GM12878 (cell line): Measurements from ENCODE around the gene DAPK2. TPM values are rescaled to one million over a fixed set of nuclear protein-coding genes. Genes with fewer than 3 reads are reported as not detected.

Experiments used
- ATAC-seq: fragments of 200-7000 bp; cut with Tn5 transposase; 3 replicates; pipeline ENCODE4 v1.9.1; 2020; ENCODE audit warnings: mild to moderate bottlenecking, moderate library complexity
- BruUV-seq: library from RNA; stranded (reverse); fragments of 400-500 nt; replicated peaks from 2 replicates; lab custom pipeline; 2021; lab: Mats Ljungman, UMichigan
- CTCF ChIA-PET: fragments of 300-600 bp; sonication (Branson Sonifier 250); formaldehyde crosslinking; extraction: SDS; loops from one replicate; lab custom pipeline; 2021; ENCODE audit warnings: inconsistent platforms; lab: Yijun Ruan, JAX
- POLR2A ChIA-PET: fragments of 350-600 bp; formaldehyde crosslinking; extraction: SDS; loops from one replicate; lab custom pipeline; 2021; ENCODE audit warnings: inconsistent platforms; lab: Charles Lee
- RAD21 ChIA-PET: fragments of 300-600 bp; sonication (Branson Sonifier 250); formaldehyde crosslinking; loops from one replicate; lab custom pipeline; 2023; ENCODE audit warnings: antibody characterized with exemption; ENCODE audit not compliant: unreplicated experiment; lab: Charles Lee
- SMC1A ChIA-PET: fragments of 300-600 bp; sonication (Branson Sonifier 250); formaldehyde crosslinking; loops from one replicate; lab custom pipeline; 2023; ENCODE audit not compliant: unreplicated experiment, uncharacterized antibody; lab: Charles Lee
- DNase-seq: peaks from one replicate; pipeline ENCODE4 v3.0.0-alpha.2; 2011; ENCODE audit warnings: low read depth, low spot score
- FAIRE-seq: peaks from 3 replicates; lab custom pipeline; 2011; peaks lifted over from hg19 to GRCh38; lab: Jason Lieb, UNC
- H2AFZ ChIP-seq: 2 replicates; pipeline ENCODE4 v1.6.0; 2011; ENCODE audit warnings: low read depth, low read length, control low read depth; ENCODE audit not compliant: control insufficient read depth
- H3K27ac ChIP-seq: 2 replicates; pipeline ENCODE4 v1.5.1; 2011; ENCODE audit warnings: control low read depth; ENCODE audit not compliant: control insufficient read depth, insufficient read depth
- H3K27me3 ChIP-seq, 2 experiments: replicated peaks in 1 of 2; 2 replicates each; pipeline versions ENCODE4 v1.6.0 to v1.6.1; 2011; ENCODE audit warnings: low read length in 1 of 2; ENCODE audit not compliant: control insufficient read depth in 2 of 2, insufficient read depth in 2 of 2
- H3K36me3 ChIP-seq, 2 experiments: 2 replicates each; pipeline ENCODE4 v1.5.1; 2011; ENCODE audit warnings: low read length in 1 of 2; ENCODE audit not compliant: control insufficient read depth in 2 of 2, insufficient read depth in 2 of 2
- H3K4me1 ChIP-seq: 2 replicates; pipeline ENCODE4 v1.6.1; 2011; ENCODE audit warnings: mild to moderate bottlenecking, low read length, moderate library complexity, mixed read lengths; ENCODE audit not compliant: control insufficient read depth, insufficient read depth
- H3K4me2 ChIP-seq: 2 replicates; pipeline ENCODE4 v1.6.0; 2011; ENCODE audit warnings: control low read depth; ENCODE audit not compliant: control insufficient read depth, insufficient read depth
- H3K4me3 ChIP-seq: fragments of 200-600 bp; sonication (generic); 2 replicates; pipeline ENCODE4 v1.5.1; 2016
- H3K79me2 ChIP-seq: 2 replicates; pipeline ENCODE4 v1.6.0; 2011; ENCODE audit warnings: low read length; ENCODE audit not compliant: control insufficient read depth, insufficient read depth
- H3K9ac ChIP-seq: 2 replicates; pipeline ENCODE4 v1.8.0; 2011; ENCODE audit warnings: low read length, control low read depth, mixed read lengths; ENCODE audit not compliant: control insufficient read depth, insufficient read depth
- H3K9me3 ChIP-seq: replicated peaks from 3 replicates; pipeline ENCODE4 v1.5.1; 2011; ENCODE audit warnings: mild to moderate bottlenecking, low read length; ENCODE audit not compliant: control insufficient read depth, insufficient read depth
- H4K20me1 ChIP-seq: 2 replicates; pipeline ENCODE4 v1.6.0; 2011; ENCODE audit not compliant: control insufficient read depth, insufficient read depth
- BCLAF1 ChIP-seq: fragments of 450-650 bp; IDR thresholded peaks from 2 replicates; pipeline ENCODE4 v1.6.1; 2017; ENCODE audit warnings: antibody characterized with exemption, mild to moderate bottlenecking, moderate library complexity
- BHLHE40 ChIP-seq, 2 experiments: fragments of 450-650 bp in 1 of 2; IDR thresholded peaks; 2 replicates each; pipeline ENCODE4 v1.6.1; 2011 to 2017; ENCODE audit warnings: low read depth in 2 of 2, borderline replicate concordance in 1 of 2, improper control_type of control experiment in 1 of 2, low read length in 1 of 2, mild to moderate bottlenecking in 1 of 2
- CBX5 ChIP-seq: sonication (generic); IDR thresholded peaks from 2 replicates; pipeline ENCODE4 v1.6.1; 2016; ENCODE audit warnings: low read depth, moderate library complexity, mild to moderate bottlenecking, inconsistent platforms
- CHD1 ChIP-seq: IDR thresholded peaks from 2 replicates; pipeline ENCODE4 v1.6.1; 2012; ENCODE audit warnings: low read depth, low read length, improper control_type of control experiment
- EP300 ChIP-seq, 2 experiments: fragments of 150-350 bp in 1 of 2; IDR thresholded peaks; 2 replicates each; pipeline ENCODE4 v1.6.1; 2011 to 2012; ENCODE audit warnings: low read depth in 2 of 2, low read length in 2 of 2, borderline replicate concordance in 1 of 2, improper control_type of control experiment in 1 of 2, inconsistent platforms in 1 of 2; ENCODE audit not compliant: control insufficient read depth in 1 of 2
- HCFC1 ChIP-seq: fragments of 150-350 bp; IDR thresholded peaks from 2 replicates; pipeline ENCODE4 v1.6.1; 2014; ENCODE audit warnings: low read length
- JUNB ChIP-seq: IDR thresholded peaks from 2 replicates; pipeline ENCODE4 v1.6.1; 2016; ENCODE audit warnings: antibody characterized with exemption, mild to moderate bottlenecking
- MXI1 ChIP-seq: fragments of 150-350 bp; IDR thresholded peaks from 2 replicates; pipeline ENCODE4 v1.6.1; 2011; ENCODE audit warnings: low read depth, mild to moderate bottlenecking, inconsistent platforms, low read length, improper control_type of control experiment
- NRF1 ChIP-seq: conservative IDR thresholded peaks from 2 replicates; pipeline ENCODE4 v1.6.1; 2011; ENCODE audit warnings: mild to moderate bottlenecking, low read depth, low read length, improper control_type of control experiment
- PAX8 ChIP-seq: fragments of 450-650 bp; IDR thresholded peaks from 2 replicates; pipeline ENCODE4 v1.6.1; 2017; ENCODE audit warnings: mild to moderate bottlenecking, moderate library complexity
- SMC3 ChIP-seq: IDR thresholded peaks from 2 replicates; pipeline ENCODE4 v1.6.1; 2011; ENCODE audit warnings: low read length, improper control_type of control experiment, borderline replicate concordance
- SP1 ChIP-seq: IDR thresholded peaks from one replicate; pipeline ENCODE4 v1.6.1; 2011; ENCODE audit warnings: low read depth, low read length
- STAT3 ChIP-seq: IDR thresholded peaks from 2 replicates; pipeline ENCODE4 v1.6.1; 2011; ENCODE audit warnings: low read depth, low read length, improper control_type of control experiment
- TCF3 ChIP-seq: IDR thresholded peaks from 2 replicates; pipeline ENCODE4 v1.6.1; 2012; ENCODE audit warnings: low read depth, mild to moderate bottlenecking, low read length, borderline replicate concordance; ENCODE audit not compliant: insufficient read depth
- USF1 ChIP-seq: IDR thresholded peaks from 2 replicates; pipeline ENCODE4 v1.6.1; 2011; ENCODE audit warnings: borderline replicate concordance, low read depth, mild to moderate bottlenecking, moderate library complexity, mixed read lengths, low read length; ENCODE audit not compliant: insufficient read depth; ENCODE audit errors: extremely low read length
- WGBS: methylation state at CpG from one replicate; pipeline ENCODE4 v1.1.6; 2016; ENCODE audit warnings: low lambda C conversion rate; ENCODE audit not compliant: insufficient replicate concordance, insufficient coverage; ENCODE audit errors: missing lambda C conversion rate; 5-methylcytosine and 5-hydroxymethylcytosine counted together
- in situ Hi-C: fragments of 300-500 bp; cut with MboI; formaldehyde crosslinking; loops from 9 replicates; pipeline ENCODE4 v1.14.3; 2018; ENCODE audit warnings: mixed read lengths
- intact Hi-C: fragments of 100-400 bp; cut with micrococcal nuclease; formaldehyde crosslinking; loops from one replicate; pipeline ENCODE4 v1.14.2; 2022; ENCODE audit not compliant: unreplicated experiment
- polyA plus RNA-seq, 11 experiments: library from polyadenylated mRNA; depleted of rRNA in 4 of 11; unstranded in 6 of 11; stranded (reverse) in 5 of 11; fragments of >200 nt; fragmentation: Nextera tagmentation in 4 of 11; fragmentation: Illumina TruSeq in 1 of 11; extraction: Ambion mirVana in 4 of 11; extraction: Trizol in 1 of 11; gene quantifications; 1 replicate in 1 of 11; 2 replicates in 10 of 11; pipeline versions ENCODE4 v1.2.1 to v1.2.3, GENCODE V29; 2011 to 2016; ENCODE audit warnings: inconsistent platforms in 2 of 11, missing spikeins in 2 of 11, low read depth in 1 of 11
- total RNA-seq, 4 experiments: library from RNA; depleted of rRNA in 3 of 4; stranded (reverse); fragments of >200 nt in 3 of 4; fragmentation: Illumina TruSeq in 1 of 4; extraction: Trizol in 1 of 4; gene quantifications; 2 replicates each; pipeline versions ENCODE4 v1.2.1 to v1.2.3, GENCODE V29; 2013 to 2021
- TF ChIP-seq, protein P1 (sequence below): IDR thresholded peaks from 2 replicates; pipeline ENCODE4 v1.6.1; 2011; ENCODE audit warnings: low read depth, mild to moderate bottlenecking, low read length, moderate library complexity, borderline replicate concordance; ENCODE audit errors: extremely low read depth

DAPK2 gene
- total and polyA plus RNA-seq, 10 of the 15 experiments (the other 5 are each of a cell fraction or from before 2014, with no cell fraction given) = 0.69 to 8.4 (median 4.1) TPM

GRCh38 chr15:63861946-63862517, 184.3 kb downstream of the DAPK2 start:
- in situ Hi-C loops = no loop called here
- Histone ChIP-seq H3K9me3 (no peaks in the 10 kb centered on the region), H3K4me1 (peaks cover 9% of the 10 kb centered on the region), H3K27me3 (no peaks in the 10 kb centered on the region), H3K27ac (no peak overlapping the region), H3K36me3 (no peaks in the 10 kb centered on the region), H3K4me2 (no peak overlapping the region), H3K79me2 (no peaks in the 10 kb centered on the region), H2AFZ (no peak overlapping the region), H4K20me1 (no peaks in the 10 kb centered on the region), H3K4me3 (no peak overlapping the region), H3K9ac (no peak overlapping the region)
- POLR2A ChIA-PET = no interaction called here
- CTCF ChIA-PET = interaction anchor here (1.2 kb wide), 1 partner anchor 13 kb away, joined by 3 read pairs; no protein-coding TSS in a partner anchor
- ATAC-seq (no peak), FAIRE-seq (no peak), DNase-seq (no peak)
- RAD21 ChIA-PET = no interaction called here
- BruUV-seq = no TSS peak
- intact Hi-C loops = no loop called here
- SMC1A ChIA-PET = no interaction called here
- 98% methylated on average over 2 of the region's 2 CpGs for WGBS
- no peak for TF ChIP-seq SP1
- no peak for TF ChIP-seq BHLHE40 (IDR thresholded peaks at IDR 0.05; ENCODE audit: borderline replicate concordance in 1 of 2, low read depth in 2 of 2, low read length in 1 of 2)
- no peak for TF ChIP-seq TCF3
- no peak for TF ChIP-seq PAX8
- TF ChIP-seq SMC3 = no peak
- TF ChIP-seq, protein P1, sequence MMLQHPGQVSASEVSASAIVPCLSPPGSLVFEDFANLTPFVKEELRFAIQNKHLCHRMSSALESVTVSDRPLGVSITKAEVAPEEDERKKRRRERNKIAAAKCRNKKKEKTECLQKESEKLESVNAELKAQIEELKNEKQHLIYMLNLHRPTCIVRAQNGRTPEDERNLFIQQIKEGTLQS = no peak
- TF ChIP-seq HCFC1 = no peak
- no peak for TF ChIP-seq NRF1
- TF ChIP-seq CHD1 = no peak
- TF ChIP-seq MXI1 = no peak
- TF ChIP-seq EP300 (IDR thresholded peaks at IDR 0.05; ENCODE audit: borderline replicate concordance in 1 of 2, control insufficient read depth in 1 of 2, low read depth in 2 of 2, low read length in 2 of 2) = no peak
- no peak for TF ChIP-seq JUNB
- no peak for TF ChIP-seq STAT3
- no peak for TF ChIP-seq BCLAF1
- TF ChIP-seq CBX5 = no peak
- no peak for TF ChIP-seq USF1
